Measurements from ENCODE around the gene HNRNPF.
A peak's percentile ranks its signal among the peaks of the same experiment; 100 is the strongest.
"Not testable (repeated sequence)": the region's sequence is repeated elsewhere in the genome, so short reads cannot be mapped to it uniquely, and the experiment has no call there.

HNRNPF gene

GRCh38 chr10:43395571-43396060 is 13.4 kb downstream of the HNRNPF start:
- DNase-seq: no peak

- DNase-seq: no peak
Observed at GRCh38 chr10:43394868-43395267, 14.1 kb downstream of the HNRNPF start.

DNA sequence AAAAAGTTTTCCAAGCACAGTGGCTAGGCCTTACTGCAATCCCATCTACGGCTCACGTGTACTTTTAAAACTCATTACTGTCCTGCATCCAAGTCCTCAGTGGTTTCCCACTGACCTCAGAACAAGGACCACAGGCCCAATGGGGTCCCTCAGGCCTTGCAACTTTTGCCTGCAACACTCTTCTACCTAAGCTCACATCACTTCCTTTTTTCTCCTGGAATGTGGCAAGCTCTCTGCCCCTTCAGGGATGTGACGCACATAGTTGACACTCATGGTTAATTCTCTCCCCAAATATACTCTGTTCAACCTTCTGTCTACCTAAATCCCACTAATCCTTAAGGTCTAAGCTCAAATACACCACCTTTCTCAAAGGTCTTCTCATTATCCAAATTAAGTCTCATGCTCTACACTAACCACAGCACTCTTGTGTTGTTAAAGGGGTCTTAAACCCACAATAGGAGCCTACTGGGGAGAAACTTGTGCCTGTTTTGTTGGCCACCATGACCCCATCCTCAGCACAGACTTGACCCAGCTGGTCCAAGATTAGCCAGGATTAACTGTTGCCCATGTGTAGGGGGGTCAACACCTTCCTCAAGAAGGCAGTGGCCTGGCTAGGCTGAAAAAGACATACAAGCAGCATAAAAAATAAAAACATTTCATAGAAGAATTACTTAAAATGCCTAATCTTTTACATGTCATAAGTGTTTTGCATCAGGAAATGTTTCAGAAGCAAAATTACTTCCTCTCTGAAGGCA is 15.2 kb downstream of the HNRNPF start:
- DNase-seq: no peak

DNA sequence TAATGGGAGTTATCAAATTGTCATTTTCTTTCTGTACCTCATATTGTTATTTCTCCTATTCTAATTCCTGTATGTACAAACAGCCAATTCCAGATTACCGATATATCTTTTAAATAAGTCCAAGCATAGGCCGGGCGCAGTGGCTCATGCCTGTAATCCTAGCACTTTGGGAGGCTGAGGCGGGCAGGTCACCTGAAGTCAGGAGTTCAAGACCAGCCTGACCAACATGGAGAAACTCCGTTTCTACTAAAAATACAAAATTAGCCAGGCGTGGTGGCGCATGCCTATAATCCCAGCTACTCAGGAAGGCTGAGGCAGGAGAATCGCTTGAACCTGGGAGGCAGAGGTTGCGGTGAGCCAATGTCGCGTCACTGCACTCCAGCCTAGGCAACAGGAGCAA is 15.8 kb downstream of the HNRNPF start:
- not testable (repeated sequence) for DNase-seq

DNA sequence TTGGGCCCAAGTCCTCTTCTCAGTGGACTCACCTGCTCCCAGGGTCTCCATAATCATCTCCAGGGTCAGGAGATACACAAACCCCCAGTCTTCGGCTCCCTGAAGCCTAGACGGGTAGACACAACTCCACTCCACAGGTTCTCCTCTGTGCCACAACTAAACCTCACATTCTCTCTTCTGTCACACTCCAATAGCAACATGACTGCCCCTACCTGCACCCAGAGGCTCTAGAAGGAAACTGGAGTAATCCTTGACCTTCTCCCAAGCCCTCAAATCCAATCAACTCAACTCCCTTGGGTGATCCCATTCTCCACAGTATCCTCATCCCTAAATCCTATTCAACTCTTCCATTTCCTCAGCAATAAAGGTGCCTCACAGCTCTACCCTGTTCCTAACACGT is 16.2 kb downstream of the HNRNPF start:
- DNase-seq: no peak

DNA sequence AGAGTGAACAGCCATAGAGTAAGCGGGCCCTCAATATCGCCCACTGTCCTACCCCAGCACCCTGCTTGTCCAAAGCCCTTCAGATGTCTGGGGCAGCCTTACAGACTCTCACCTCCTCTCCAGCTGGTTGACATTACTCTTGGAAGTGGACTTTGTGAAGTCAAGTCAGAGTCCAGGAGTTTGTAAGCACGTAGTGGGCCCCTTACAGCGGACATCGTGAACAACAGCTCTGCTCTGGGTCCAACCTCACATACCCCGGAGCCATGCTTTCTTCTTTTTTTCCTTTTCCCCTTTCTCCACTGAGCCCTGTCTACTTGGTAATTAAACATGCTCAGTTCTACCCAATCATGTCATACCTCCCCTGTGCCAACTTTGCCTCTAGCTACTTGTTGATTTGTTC is 17.5 kb downstream of the HNRNPF start:
- DNase-seq: no peak

DNA sequence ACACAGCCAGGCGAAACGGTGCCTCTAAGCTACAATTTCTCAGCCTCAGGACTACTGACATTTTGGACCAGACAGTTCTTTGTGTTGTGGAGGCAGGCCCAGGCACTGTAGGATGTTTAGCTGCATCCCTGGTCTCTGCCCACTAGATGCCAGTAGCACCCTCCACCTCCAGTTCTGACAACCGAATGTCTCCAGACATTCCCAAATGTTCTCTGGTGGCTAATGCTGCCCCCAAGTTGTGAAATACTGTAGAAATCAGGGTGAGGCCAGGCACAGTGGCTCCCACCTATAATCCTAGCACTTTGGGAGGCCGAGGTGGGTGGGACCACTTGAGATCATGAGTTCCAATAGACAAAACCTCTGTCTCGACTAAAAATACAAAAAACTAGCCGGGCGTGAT is 18.2 kb downstream of the HNRNPF start:
- DNase-seq: peak; percentile 46

- DNase-seq: no peak
Observed at GRCh38 chr10:43390333-43390732, 18.7 kb downstream of the HNRNPF start.

- DNase-seq: no peak
Observed at GRCh38 chr10:43389867-43390266, 19.1 kb downstream of the HNRNPF start.

DNA sequence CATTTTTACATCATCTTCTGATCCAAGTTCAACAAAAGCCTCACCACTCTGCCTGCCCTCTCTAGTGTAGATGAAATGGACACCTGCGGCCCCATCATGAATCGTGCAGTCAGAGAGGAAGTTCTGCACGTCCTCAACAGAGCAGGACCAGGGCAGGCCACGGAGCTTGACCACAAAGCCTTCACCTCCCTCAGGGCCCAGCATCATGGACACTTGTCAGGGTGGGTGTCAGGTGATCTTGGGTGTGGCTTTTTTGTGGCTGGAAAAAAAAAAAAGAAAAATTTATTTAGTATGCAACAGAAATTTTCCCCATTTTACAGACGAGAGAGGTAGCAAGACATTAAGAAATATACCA is 21.3 kb downstream of the HNRNPF start:
- DNase-seq: no peak

DNA sequence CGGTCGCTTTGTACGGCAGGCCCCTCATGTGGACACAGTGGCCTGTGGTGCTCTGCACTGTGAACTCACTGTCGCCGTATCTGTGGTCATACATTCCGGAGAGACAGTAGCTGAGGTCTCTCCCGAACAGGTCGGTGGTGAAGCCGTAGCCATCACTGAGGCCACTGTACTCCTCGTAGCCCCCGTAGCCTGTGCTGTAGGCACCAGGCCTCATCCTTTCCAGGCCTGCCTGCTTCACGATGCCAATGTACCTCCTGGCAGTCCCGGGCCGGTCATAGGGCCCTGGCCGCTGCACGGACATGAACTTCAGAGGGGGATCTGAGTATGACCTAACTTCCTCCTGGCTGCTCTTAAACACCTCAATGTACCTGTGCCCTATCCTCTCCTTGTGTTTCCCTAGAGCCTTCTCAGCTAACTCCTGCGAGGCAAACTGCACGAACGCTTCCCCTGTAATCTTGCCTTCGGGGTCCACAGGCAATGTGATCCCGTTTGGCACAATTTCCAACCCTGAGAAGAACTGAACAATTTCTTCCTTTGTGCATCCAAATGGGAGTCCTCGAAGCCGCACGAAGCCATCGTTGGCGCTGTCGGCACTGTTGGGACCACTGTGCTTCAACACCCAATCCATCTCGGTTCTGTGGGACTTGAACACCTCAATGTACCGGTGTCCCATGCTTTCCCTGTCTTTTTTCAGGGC is 21.9 kb downstream of the HNRNPF start:
- no peak for DNase-seq

DNA sequence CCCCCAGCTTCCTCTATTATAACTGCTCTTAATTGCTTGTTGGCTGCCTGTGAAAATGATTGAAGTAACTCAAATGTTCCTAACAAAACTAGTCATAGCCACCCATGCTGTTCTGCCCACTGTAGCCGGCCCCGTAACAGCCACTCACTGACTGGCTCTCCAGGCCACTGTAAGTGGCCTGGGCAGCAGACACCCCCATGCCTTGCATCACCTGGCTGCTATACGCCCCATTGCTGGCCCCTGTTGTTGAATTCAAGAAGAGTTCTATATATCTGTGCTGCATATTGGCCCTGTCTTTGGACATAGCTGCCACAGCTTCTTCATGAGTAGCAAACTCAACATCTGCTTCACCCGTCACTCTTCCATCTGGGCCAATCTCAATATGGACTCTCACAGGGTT is 22.4 kb downstream of the HNRNPF start:
- DNase-seq: no peak

DNA sequence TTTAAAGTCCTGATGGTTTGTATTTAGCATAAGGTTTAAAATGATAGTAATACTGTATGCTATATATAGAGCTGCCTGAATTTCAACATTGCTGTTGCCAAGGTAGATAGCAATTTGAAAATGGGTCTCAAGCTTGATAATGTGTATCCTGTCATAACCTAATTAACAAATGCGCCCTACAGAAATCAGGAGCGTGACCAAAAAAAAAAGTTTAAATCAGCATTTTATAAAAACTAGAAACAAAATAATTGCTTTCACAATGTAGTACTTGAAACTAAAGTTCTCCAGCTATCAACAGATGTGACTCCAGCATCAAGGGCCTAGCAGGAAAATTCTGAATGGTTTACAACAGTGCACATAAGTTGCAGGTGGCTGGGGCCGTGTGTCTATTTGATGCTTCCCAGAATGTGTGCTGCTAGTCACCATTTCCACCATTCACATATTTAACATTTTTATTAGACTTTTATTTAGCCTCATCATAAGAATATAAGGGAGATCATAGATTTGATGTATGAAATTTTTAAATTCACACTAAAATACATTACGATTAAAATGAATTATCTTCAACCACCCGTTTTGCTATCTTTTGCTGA is 23.5 kb downstream of the HNRNPF start:
- DNase-seq: no peak

GRCh38 chr10:43384252-43385221 is 24.4 kb downstream of the HNRNPF start:
- no peak for DNase-seq

GRCh38 chr10:43383204-43383971 is 25.6 kb downstream of the HNRNPF start:
- DNase-seq: peak; percentile 21

DNA sequence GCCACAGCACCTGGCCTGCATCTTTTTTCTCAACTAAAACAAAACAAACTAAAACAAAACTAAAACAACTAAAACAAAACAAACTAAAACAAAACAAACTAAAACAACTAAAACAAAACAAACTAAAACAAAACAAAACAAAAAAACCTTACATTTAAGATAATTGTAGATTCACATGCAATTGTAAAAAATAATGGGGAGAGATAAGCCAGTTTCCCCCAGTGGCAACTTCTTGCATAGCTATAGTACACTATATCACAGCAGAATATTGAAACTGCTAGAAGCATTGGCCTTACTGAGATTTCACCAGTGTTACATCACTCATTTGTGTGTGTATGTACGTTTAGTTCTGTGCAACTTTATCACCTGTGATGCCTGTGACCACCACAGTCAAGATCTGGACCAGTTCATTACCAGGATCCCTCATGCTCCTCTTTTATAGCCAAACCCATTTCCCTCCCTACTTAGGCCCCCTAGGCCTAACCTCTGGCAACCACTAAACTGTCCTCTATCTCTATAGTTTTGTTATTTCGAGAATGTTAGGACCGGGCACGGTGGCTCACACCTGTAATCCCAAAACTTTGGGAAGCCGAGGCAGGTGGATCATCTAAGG is 28.3 kb downstream of the HNRNPF start:
- DNase-seq: peak; percentile 58

DNA sequence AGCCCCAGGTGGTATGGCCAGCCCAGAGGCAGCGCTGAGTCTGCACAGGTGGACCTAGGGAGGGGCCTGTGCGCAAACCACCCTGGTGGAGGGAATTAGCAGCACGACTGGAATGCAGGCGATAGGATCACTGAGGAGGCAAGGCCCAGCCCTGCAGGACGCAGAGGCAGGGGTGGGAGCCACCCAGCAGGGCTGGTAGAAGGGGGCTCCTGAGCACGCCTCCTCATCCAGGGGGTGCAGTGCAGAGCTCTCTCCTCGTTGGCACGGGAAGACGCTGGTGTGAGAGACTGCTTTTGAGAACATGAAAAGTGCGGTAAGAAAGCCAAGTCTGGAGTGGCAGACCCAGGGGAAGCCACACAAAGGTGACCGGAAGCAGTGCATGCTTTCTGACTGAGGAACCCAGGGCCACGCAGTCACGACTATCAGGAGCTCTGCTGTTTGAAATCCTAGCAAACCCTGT is 31.5 kb downstream of the HNRNPF start:
- DNase-seq: no peak

- DNase-seq: no peak
Observed at GRCh38 chr10:43376828-43377423, 32.1 kb downstream of the HNRNPF start.

DNA sequence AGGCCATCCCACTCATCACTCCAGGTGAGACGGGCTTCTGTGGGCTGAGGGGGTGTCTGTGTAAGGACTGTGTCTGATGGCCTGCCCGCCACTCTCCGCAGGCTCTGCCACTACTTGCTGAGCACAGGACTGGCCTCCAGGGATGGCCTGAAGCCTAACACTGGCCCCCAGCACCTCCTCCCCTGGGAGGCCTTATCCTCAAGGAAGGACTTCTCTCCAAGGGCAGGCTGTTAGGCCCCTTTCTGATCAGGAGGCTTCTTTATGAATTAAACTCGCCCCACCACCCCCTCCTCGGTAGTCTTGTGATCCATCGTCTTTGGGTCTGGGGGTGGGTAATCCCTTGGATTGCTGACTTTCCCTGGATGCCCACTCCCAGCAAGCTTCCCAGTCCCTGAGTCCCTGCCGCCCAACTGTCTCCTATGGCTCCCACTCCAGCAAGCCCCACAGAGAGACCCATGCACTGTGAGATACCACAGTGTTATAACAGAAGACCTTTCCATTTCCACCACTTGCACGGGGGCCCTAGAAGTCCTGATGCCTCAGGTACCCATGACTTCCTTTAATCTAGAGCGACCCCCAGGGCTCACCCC is 32.8 kb downstream of the HNRNPF start:
- DNase-seq: no peak

DNA sequence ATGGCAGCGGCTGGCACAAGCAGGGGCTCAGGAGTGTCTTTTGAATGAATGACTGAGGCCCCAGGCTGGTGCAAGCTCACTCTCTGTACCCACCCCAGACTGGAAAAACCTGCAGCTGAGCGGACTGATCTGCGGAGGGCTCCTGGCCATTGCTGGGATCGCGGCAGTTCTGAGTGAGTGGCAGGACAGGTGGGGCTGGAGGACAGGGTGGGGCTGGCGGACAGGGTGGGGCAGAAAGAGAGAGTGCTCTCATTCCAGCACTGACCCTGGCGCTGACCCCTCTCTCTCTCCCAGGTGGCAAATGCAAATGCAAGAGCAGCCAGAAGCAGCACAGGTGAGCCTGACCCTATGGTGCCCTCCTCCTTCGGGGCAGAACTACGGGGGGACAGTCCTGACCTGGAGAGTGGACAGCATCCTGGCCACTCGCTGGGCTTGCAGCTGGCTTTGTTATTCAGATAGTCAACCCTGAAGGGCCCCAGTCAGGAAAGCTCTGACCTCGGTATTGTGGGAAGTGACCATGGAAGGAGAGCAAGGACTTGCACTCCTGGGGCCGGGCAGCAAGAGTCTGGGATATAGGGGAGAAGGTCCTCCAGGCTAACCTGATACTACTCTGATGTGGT is 33.5 kb downstream of the HNRNPF start:
- no peak for DNase-seq

All from fibroblast of skin of right quadriceps (primary cell).